Activated CD8-positive, alpha-beta memory T cell treated with anti-CD3 and anti-CD28 coated beads for 4 hours (primary cell): ENCODE measurements around the gene CDH24.

Experiments
- DNase-seq, 2 donors: peaks; one replicate each; pipeline ENCODE4 v3.0.0-alpha.2; 2020; ENCODE audit warnings: low read depth in 2 of 2

CDH24 gene

GRCh38 chr14:23045419-23046357 is 11.6 kb downstream of the CDH24 start:
- no peak for DNase-seq

- no peak for DNase-seq
Observed at GRCh38 chr14:23044840-23045239, 12.5 kb downstream of the CDH24 start.

- no peak for DNase-seq
Observed at GRCh38 chr14:23043754-23044153, 13.6 kb downstream of the CDH24 start.

- no peak for DNase-seq
Observed at GRCh38 chr14:23043145-23043544, 14.2 kb downstream of the CDH24 start.

DNA sequence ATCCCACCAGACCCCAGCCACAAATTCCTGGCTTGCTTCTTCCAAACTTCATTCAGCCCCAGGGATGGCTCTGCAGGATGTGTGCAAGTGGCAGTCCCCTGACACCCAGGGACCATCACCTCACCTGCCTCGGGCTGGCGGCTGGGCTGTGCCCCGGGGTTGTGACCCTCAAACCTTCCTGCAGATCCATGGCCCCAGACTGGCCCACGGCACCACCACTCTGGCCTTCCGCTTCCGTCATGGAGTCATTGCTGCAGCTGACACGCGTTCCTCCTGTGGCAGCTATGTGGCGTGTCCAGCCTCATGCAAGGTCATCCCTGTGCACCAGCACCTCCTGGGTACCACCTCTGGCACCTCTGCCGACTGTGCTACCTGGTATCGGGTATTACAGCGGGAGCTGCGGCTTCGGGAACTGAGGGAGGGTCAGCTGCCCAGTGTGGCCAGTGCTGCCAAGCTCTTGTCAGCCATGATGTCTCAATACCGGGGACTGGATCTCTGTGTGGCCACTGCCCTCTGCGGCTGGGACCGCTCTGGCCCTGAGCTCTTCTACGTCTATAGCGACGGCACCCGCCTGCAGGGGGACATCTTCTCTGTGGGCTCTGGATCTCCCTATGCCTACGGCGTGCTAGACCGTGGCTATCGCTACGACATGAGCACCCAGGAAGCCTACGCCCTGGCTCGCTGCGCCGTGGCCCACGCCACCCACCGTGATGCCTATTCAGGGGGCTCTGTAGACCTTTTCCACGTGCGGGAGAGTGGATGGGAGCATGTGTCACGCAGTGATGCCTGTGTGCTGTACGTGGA is 15.0 kb downstream of the CDH24 start, which contains the start of gene PSMB11:
Gene PSMB11 (plus strand): TSS at position 51 of the 804 bp plus-strand sequence. CDS start 14 bp downstream, at position 65.
- DNase-seq, result no peak

DNA sequence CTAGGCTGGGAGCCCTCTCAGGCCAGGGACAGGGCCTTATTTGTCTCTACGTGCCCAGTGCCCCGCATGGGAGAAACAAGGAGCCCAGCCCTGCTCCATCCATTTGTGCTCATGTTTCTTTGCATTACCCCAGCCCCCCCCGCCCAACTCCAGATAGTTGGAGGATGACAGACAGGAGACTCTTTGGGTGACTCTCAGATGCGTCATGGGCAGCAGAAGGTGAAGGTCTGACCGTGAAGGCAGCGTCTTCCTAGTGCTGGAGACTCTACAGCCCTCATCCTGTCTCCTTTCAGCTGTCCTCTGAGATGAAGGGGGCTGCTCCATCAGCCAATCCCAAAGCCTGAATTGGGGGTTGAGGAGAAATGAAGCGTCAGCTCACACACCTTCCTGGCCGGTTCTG is 15.6 kb downstream of the CDH24 start:
- DNase-seq, result no peak

GRCh38 chr14:23040100-23040499 is 17.2 kb downstream of the CDH24 start:
- no peak for DNase-seq

GRCh38 chr14:23035303-23036144 is 21.8 kb downstream of the CDH24 start:
- no peak for DNase-seq

DNA sequence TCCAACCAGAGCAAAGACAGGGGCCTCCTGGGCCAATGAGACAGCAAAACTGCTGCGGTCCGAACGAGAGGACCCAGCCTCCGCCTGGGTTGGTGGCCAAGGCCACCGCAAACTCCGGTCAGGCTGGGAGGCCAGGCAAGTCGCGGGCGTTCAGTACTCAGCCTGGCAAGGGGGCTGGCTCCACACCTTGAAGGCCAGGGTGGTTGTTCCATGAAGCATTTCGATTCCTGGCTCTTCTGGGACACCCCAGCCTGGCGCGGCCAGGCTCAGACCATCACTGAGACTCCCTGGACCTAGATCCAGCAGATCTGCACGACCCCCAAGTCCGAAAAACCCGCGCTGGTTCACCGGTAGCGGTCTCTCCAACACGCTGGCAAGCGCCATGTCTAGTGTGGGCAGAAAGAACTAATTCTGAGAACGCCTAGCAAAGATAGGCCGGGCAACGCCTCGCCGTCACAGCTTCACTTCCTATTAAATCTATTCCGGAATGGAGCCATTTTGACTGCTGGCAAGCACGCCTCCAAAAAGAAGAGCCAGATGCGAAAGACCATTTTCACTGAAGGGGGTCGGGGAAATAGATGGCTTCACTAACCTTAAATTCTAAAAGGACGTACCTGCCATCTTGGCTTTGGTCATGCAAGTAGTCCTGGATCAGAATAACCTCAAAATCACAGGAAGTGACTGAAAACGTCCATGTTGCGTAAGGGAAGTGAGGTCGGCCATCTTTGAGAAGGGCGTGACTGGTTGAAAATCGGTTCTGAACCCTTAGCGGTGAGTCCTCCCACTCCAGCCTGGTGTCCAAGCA is 22.6 kb downstream of the CDH24 start, which contains the start of gene PSMB5:
Gene PSMB5 (minus strand): TSS at position 403 of the 805 bp plus-strand sequence. CDS start 19 bp downstream, at position 384.
- peak; percentile 72 to 83 for DNase-seq

DNA sequence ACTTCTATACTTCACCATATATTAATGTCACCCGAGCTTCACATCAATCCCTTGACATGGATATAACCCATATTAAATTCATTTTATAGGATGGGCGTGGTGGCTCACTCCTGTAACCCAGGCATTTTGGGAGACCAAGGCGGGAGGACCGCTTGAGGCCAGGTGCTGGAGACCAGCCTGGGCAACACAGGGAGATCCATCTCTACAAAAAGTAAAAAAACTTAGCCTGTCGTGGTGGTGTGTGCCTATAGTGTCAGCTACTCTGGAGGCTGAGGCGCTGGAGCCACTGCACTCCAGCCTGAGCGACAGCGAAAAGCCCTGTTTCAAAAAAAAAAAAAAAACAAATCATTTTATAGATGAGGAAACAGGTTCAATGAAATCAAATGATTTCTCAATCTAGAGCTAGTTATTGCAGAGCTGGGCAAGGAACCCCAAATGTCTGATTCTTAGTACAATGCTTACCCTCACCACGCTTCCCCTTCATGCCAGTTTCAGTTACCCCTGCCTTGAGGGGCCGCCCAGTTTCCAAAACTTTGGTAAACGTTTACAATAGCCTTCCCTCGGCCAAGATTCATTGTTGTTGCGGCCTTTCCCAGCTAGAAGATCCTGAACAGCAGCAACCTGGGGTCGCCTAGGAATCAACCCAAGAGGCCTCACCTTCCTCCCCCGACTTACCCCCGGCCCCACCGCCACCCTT is 23.4 kb downstream of the CDH24 start:
- DNase-seq, result no peak

DNA sequence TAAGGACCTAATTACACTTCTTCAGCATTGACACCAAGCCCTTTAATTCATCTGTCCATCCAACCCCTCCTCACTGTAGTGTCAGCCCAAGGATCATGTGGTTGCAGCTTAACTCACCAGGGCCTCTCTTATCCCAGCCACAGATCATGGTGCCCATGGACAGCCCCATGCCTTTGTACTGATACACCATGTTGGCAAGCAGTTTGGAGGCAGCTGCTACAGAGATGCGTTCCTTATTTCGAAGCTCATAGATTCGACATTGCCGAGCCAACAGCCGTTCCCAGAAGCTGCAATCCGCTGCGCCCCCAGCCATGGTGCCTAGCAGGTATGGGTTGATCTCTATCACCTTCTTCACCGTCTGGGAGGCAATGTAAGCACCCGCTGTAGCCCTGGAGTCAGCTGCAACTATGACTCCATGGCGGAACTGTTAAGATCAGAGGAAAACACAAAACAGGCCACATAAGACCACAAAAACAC is 24.0 kb downstream of the CDH24 start:
- no peak for DNase-seq

DNA sequence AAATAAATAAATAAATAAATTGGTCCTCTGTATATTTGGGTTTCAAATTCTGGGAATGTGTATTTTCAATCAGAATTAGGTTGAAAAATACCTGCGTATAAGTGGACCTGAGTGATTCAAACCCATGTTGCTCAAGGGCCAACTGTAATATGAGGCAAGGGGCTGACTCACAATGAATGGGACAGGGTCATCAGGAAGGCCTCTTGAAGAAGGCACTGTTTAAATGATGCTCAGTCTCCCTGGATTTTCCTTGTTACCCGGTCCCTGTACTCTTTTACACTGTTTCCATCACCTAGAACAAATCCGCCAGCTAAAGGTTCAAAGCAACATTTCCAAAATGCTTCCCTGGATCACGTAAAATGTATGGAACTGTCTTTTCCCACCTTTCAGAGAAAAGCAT is 26.4 kb downstream of the CDH24 start:
- no peak for DNase-seq

DNA sequence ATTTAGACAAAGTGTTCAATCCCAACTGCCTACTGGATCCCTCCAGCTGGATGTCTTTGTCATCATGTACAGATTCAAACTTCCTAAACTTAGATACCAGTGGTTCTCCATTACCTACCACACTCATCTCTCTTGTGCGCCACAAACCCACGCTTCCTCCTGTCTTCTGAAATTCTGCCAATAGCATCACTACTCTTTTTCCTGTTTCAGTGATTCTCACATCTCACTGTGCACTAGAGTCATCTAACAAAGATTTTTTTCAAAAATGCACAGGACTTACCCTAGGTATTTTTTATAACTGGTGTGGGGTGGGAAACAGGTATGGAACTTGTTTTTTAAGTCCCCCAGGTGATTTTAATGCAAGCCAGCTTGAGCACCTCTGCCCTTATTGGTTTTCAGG is 28.5 kb downstream of the CDH24 start:
- DNase-seq, result no peak

DNA sequence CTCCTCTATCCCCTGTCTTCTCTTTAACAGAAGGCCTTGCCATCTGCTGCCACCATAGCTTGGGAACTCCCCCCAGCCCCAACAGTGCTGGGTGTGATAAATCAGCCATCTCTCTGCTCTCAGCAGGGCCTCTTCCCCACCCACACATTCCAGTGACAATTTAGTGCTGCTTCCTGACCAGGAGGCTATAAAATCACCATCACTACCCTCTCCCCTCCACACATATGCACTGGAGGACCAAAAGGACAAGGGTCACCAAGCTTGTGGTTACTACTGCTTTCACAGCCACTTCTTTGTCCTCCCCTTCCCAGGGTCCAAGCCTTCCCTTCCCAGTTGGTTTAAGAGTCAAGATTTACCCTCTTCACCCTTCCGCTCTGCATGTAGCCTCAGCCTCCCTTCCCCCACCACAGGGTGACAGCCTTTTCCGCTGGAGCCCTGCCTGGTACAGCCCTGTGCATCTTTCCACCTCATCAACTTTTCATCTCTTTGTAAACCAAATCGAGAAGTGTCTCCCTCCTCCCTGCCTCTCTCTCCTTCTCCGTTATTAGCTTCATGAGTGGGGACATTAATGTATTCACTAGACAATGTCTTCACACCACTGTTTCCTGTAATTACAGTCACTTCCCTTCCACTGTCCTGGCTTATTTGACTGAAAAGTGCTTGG is 32.0 kb downstream of the CDH24 start:
- DNase-seq, result no peak

- no peak for DNase-seq
Observed at GRCh38 chr14:23024612-23025075, 32.7 kb downstream of the CDH24 start.

DNA sequence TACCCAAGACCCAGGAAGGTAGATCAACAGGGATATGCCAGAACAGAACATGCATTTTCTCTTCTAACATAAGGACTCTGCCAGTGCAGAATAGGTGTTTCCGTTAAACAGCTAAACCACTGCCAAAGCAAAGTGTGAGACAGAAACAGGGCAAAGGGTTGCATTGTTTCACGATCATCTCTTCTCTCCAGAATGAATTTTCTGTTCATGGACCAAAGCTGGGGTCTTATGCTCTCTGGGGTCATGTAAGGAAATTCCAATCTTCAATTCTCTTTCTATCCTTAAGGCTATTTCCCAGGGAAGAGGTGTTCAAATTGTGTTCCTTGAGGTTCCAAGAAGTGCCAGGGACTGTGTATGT is 33.5 kb downstream of the CDH24 start:
- DNase-seq, result no peak

GRCh38 chr14:23023022-23023794 is 34.1 kb downstream of the CDH24 start:
- no peak for DNase-seq

DNA sequence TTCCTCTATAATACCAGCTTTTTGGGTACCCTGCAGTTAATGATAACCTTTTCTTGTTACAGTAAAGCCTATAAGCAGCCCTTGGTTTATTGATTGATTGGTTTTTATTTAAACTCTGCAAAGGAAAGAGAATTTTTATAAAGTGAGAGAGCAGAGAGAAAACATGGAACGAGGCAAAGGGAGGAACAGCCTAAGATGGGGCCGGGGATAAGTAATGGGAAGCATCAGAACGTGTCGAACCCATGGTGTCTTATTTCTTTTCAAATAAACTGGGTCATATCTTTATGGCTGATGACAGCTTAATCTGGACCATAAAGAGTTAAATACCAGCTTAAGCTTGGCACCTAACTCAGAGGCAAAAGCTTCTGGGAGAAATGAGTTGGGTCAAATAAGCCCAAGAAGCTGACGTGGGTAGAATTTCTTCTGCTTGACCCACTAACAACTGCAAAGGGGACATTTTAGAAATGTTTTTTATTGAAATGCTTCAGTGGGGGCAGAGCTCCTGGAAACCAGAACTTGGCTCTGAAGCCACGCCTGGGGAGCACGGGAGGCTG is 35.4 kb downstream of the CDH24 start:
- DNase-seq, result no peak
